Esophagus muscularis mucosa (tissue), 4 donors: ENCODE results near the gene BCKDHB.

Experiments
- EP300 ChIP-seq: sonication (generic); formaldehyde crosslinking; IDR thresholded peaks from one replicate; pipeline ENCODE4 v1.6.1; 2017; ENCODE audit warnings: antibody characterized with exemption
- POLR2A ChIP-seq: fragments of 450-650 bp; IDR thresholded peaks from one replicate; pipeline ENCODE4 v1.6.1; 2017; ENCODE audit warnings: antibody characterized with exemption, moderate library complexity, mild to moderate bottlenecking, low read depth
- POLR2AphosphoS5 ChIP-seq, 2 donors: sonication (generic); formaldehyde crosslinking; IDR thresholded peaks; one replicate each; pipeline ENCODE4 v1.6.1; 2017; ENCODE audit warnings: antibody characterized with exemption in 2 of 2
- TF ChIP-seq, protein P1 (sequence below), 3 experiments: fragments of 200-600 bp in 2 of 3; fragments of 450-650 bp in 1 of 3; sonication (generic) in 2 of 3; IDR thresholded peaks; one replicate each; pipeline ENCODE4 v1.5.1; 2017 to 2019; ENCODE audit warnings: antibody characterized with exemption in 3 of 3, mild to moderate bottlenecking in 2 of 3, moderate library complexity in 1 of 3

DNA sequence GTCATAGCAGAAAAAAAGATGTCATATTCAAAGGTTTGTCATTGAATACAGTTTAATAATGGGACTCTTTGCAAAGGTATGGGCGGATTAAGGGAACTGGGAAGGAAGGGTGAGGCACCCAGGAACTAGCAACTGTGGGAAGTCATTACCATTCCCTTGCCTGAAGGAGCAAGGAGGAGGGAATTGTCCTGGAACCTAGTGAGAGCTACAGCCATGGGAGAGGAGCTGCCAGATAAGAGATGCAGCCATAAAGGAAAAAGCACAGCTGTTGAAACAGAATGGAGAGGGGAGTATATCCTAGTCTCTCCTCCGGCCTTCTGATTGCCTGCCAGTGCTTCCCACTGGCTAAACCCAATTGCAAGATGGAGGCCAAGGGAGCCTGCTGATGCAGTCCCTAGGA, 250.6 kb downstream of the BCKDHB start:
- TF ChIP-seq, protein P1, sequence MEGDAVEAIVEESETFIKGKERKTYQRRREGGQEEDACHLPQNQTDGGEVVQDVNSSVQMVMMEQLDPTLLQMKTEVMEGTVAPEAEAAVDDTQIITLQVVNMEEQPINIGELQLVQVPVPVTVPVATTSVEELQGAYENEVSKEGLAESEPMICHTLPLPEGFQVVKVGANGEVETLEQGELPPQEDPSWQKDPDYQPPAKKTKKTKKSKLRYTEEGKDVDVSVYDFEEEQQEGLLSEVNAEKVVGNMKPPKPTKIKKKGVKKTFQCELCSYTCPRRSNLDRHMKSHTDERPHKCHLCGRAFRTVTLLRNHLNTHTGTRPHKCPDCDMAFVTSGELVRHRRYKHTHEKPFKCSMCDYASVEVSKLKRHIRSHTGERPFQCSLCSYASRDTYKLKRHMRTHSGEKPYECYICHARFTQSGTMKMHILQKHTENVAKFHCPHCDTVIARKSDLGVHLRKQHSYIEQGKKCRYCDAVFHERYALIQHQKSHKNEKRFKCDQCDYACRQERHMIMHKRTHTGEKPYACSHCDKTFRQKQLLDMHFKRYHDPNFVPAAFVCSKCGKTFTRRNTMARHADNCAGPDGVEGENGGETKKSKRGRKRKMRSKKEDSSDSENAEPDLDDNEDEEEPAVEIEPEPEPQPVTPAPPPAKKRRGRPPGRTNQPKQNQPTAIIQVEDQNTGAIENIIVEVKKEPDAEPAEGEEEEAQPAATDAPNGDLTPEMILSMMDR (IDR thresholded peaks at IDR 0.05), result no peak
- TF ChIP-seq POLR2A (no peak), EP300 (no peak), POLR2AphosphoS5 (IDR thresholded peaks at IDR 0.05) (no peak)
